Heart left ventricle (tissue), 13 donors: ENCODE results near the gene HEBP1.

Experiments used
- POLR2A ChIP-seq, 2 donors: fragments of 450-650 bp; IDR thresholded peaks; one replicate each; pipeline ENCODE4 v1.6.1; 2017; ENCODE audit warnings: antibody characterized with exemption in 2 of 2, mild to moderate bottlenecking in 2 of 2, moderate library complexity in 2 of 2
- TF ChIP-seq, protein P1 (sequence below), 12 donors: fragments of 200-600 bp; sonication (generic) in 4 of 12; IDR thresholded peaks; one replicate each; pipeline versions ENCODE4 v1.5.0 to v1.8.0; 2018 to 2022; ENCODE audit warnings: antibody characterized with exemption in 12 of 12, mild to moderate bottlenecking in 5 of 12
- donor health status: ischemic (EF 13 %, LVEDD 7.1; RV severe dilation, severe dysfunction).
- donor health status: DM: no; HTN: yes; CAD: no.
- donor health status: DM: no; HTN: no; CAD: no.
- donor health status: ischemic (EF 25% LVEDD 6.9; RV normal size, moderate dysfunction).
- donor health status: ischemic (EF 25% LVEDD 5.7; RV mildly dilated, moderate dysfunction).
- donor health status: ischemic (EF 35%, LVEDD 5.7; RV mildly dilated, moderate dysfunction).
- donor health status: nonischemic (EF 11% LVEDD 7.7; RV severe dilation, severe dysfunction).
- donor health status: DM: yes; HTN: yes; CAD: no.
- donor health status: PGD.
- donor health status: ischemic (EF 29% LVEDD 5.4; RV normal size, mild dysfunction).
- donor health status: nonischemic (EF 23%, LVEDD 6.1; RV moderate dilation, normal function).

DNA sequence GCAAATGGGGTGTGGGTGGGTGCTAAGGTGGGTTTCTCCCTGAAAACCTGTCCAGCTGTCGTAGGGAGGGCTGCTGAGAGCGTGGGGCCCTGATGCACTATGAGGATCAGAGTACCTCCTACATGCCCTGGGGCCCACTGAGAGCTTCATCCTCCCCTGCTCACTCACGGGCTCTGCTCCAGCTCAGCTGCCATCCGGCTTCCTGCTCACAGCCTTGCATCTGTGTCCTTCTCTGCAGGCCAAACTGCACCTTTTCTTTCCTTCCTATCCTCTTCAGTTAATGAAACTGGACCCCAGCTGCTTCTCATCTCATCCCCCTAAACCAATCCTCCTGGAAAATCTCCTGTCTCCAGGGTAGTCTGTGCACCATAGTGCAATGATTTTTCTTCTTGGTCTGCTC lies 25.9 kb downstream of the HEBP1 start:
- no peak for TF ChIP-seq POLR2A (IDR thresholded peaks at IDR 0.05)
- TF ChIP-seq, protein P1, sequence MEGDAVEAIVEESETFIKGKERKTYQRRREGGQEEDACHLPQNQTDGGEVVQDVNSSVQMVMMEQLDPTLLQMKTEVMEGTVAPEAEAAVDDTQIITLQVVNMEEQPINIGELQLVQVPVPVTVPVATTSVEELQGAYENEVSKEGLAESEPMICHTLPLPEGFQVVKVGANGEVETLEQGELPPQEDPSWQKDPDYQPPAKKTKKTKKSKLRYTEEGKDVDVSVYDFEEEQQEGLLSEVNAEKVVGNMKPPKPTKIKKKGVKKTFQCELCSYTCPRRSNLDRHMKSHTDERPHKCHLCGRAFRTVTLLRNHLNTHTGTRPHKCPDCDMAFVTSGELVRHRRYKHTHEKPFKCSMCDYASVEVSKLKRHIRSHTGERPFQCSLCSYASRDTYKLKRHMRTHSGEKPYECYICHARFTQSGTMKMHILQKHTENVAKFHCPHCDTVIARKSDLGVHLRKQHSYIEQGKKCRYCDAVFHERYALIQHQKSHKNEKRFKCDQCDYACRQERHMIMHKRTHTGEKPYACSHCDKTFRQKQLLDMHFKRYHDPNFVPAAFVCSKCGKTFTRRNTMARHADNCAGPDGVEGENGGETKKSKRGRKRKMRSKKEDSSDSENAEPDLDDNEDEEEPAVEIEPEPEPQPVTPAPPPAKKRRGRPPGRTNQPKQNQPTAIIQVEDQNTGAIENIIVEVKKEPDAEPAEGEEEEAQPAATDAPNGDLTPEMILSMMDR (IDR thresholded peaks at IDR 0.05) = no peak
